ENCODE results near the gene ADGRA3.
A peak's percentile ranks its signal among the peaks of the same experiment; 100 is the strongest.

Gene ADGRA3

DNA sequence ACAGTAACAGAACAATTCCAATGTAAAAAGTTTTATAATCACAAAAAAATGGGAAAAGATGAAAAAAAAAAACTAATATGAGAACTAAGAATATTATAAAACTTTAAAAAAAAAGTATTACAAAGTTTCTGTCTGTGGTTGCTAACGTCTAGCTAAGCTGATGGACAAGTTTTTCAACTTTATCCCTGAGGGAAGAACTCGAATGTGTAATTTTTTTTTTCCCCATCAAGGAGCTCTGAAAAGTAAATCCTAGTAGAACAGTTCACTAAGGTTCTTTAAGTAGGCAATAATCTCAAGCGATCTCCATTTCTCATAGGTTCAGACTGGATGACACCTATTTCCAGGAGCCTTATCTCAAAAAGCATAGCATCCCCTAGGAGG, 14.2 kb downstream of the ADGRA3 start:
- TF ChIP-seq TAF1 (IDR thresholded peaks at IDR 0.05; ENCODE audit: low read depth) = no peak
- TF ChIP-seq, protein P1, sequence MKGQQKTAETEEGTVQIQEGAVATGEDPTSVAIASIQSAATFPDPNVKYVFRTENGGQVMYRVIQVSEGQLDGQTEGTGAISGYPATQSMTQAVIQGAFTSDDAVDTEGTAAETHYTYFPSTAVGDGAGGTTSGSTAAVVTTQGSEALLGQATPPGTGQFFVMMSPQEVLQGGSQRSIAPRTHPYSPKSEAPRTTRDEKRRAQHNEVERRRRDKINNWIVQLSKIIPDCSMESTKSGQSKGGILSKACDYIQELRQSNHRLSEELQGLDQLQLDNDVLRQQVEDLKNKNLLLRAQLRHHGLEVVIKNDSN (IDR thresholded peaks at IDR 0.05) = no peak
- TF ChIP-seq ZBTB7A (IDR thresholded peaks at IDR 0.05; ENCODE audit: low read depth) = no peak
- no peak for TF ChIP-seq CREB1 (IDR thresholded peaks at IDR 0.05; ENCODE audit: low read depth)
- TF ChIP-seq EGR1 (IDR thresholded peaks at IDR 0.05) = no peak
- TF ChIP-seq NFIC (IDR thresholded peaks at IDR 0.05) = no peak
- no peak for TF ChIP-seq TEAD4 (IDR thresholded peaks at IDR 0.05)
- no peak for TF ChIP-seq TCF12 (IDR thresholded peaks at IDR 0.05; ENCODE audit: low read depth)
- TF ChIP-seq EP300 (IDR thresholded peaks at IDR 0.05; ENCODE audit: borderline replicate concordance) = no peak

DNA sequence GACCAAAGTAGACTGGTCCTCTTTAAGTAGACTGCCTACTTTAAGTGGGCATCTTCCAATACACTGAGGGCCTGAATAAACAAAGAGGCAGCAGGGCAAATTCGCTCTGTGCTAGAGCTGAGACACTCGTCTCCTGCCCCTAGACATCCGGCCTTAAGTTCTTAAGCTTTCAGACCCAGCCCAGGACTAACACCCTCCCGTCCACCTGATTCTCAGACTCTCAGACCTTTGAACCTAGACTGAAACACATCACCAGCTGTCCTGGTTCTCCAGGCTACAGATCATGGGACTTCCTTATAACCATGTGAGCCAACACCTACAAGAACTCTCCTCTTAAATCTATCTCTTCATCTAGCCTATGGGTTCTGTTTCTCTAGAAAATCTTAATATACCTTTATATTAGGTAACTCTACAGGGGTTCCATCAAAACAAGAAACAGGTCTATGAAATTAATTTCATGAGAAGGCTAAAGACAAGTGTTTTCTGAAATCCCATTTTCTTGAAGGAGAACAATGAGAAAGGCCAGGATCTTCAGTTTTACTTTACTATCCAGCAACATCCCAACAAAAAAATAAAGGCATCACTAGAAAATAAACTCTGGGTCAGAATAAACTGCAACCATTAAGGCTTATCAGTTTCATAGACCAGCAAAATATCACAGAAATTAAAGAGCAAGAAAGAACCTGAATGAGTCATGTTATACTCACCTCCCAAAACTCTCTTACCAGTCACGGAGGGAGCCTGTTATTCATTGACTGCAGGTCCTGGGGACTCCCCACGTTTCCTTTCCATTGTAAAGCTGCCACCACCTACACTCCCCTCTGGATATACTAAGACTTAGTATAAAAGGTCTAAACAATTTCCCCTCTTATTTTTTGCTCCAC, 14.8 kb downstream of the ADGRA3 start:
- TF ChIP-seq YY1 (IDR thresholded peaks at IDR 0.05; ENCODE audit: low read depth) = no peak
- no peak for TF ChIP-seq CREB1 (IDR thresholded peaks at IDR 0.05; ENCODE audit: low read depth)
- TF ChIP-seq CEBPB (IDR thresholded peaks at IDR 0.05) = no peak
- TF ChIP-seq, protein P2, sequence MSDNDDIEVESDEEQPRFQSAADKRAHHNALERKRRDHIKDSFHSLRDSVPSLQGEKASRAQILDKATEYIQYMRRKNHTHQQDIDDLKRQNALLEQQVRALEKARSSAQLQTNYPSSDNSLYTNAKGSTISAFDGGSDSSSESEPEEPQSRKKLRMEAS (IDR thresholded peaks at IDR 0.05) = no peak
- TF ChIP-seq EP300 (IDR thresholded peaks at IDR 0.05; ENCODE audit: borderline replicate concordance) = no peak
- no peak for TF ChIP-seq FOXM1 (IDR thresholded peaks at IDR 0.05; ENCODE audit: borderline replicate concordance, low read depth)
- no peak for TF ChIP-seq RAD21 (IDR thresholded peaks at IDR 0.05; ENCODE audit: low read depth)
- no peak for TF ChIP-seq TCF12 (IDR thresholded peaks at IDR 0.05; ENCODE audit: low read depth)
- TF ChIP-seq, protein P3, sequence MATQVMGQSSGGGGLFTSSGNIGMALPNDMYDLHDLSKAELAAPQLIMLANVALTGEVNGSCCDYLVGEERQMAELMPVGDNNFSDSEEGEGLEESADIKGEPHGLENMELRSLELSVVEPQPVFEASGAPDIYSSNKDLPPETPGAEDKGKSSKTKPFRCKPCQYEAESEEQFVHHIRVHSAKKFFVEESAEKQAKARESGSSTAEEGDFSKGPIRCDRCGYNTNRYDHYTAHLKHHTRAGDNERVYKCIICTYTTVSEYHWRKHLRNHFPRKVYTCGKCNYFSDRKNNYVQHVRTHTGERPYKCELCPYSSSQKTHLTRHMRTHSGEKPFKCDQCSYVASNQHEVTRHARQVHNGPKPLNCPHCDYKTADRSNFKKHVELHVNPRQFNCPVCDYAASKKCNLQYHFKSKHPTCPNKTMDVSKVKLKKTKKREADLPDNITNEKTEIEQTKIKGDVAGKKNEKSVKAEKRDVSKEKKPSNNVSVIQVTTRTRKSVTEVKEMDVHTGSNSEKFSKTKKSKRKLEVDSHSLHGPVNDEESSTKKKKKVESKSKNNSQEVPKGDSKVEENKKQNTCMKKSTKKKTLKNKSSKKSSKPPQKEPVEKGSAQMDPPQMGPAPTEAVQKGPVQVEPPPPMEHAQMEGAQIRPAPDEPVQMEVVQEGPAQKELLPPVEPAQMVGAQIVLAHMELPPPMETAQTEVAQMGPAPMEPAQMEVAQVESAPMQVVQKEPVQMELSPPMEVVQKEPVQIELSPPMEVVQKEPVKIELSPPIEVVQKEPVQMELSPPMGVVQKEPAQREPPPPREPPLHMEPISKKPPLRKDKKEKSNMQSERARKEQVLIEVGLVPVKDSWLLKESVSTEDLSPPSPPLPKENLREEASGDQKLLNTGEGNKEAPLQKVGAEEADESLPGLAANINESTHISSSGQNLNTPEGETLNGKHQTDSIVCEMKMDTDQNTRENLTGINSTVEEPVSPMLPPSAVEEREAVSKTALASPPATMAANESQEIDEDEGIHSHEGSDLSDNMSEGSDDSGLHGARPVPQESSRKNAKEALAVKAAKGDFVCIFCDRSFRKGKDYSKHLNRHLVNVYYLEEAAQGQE (IDR thresholded peaks at IDR 0.05; ENCODE audit: low read depth) = no peak
- TF ChIP-seq TEAD4 (IDR thresholded peaks at IDR 0.05) = no peak
- no peak for TF ChIP-seq NFIC (IDR thresholded peaks at IDR 0.05)

DNA sequence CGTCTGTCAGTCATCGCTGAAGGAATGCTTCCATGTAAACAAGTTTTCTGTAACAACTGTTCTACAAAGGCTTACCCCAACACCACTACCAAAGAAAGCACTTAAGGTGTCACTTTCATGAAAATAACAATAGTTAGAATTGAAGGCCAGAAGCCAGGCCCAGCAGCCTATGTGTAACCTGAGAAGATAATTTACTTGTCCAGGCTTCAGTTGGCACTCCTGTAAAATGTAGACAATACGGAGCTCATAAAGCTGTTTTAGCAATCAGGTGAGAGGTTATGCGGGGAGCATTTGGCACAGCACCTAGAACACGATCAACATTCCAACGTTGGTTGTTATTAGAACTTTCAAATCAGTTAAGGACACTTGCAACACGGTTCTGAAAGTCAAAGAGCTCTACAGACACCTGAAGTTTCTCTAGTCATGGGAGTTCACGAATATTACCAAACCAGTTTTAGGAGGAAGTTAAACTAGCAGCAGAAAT, 15.7 kb downstream of the ADGRA3 start:
- TF ChIP-seq EGR1 (IDR thresholded peaks at IDR 0.05) = no peak
- peak; percentile 71 for TF ChIP-seq TEAD4 (IDR thresholded peaks at IDR 0.05)
- peak; percentile 88 for TF ChIP-seq NFIC (IDR thresholded peaks at IDR 0.05)
- TF ChIP-seq RAD21 (IDR thresholded peaks at IDR 0.05; ENCODE audit: low read depth) = no peak
- peak; percentile 44; the same call in 1 of the 2 replicates for TF ChIP-seq TCF12 (IDR thresholded peaks at IDR 0.05; ENCODE audit: low read depth)
- peak; percentile 50; the same call in 1 of the 2 replicates for TF ChIP-seq EP300 (IDR thresholded peaks at IDR 0.05; ENCODE audit: borderline replicate concordance)
- 0 out of 2 replicates have a peak, but pooled peaks have one; percentile 27 for TF ChIP-seq CEBPB (IDR thresholded peaks at IDR 0.05)
- TF ChIP-seq FOXM1 (IDR thresholded peaks at IDR 0.05; ENCODE audit: borderline replicate concordance, low read depth) = no peak

DNA sequence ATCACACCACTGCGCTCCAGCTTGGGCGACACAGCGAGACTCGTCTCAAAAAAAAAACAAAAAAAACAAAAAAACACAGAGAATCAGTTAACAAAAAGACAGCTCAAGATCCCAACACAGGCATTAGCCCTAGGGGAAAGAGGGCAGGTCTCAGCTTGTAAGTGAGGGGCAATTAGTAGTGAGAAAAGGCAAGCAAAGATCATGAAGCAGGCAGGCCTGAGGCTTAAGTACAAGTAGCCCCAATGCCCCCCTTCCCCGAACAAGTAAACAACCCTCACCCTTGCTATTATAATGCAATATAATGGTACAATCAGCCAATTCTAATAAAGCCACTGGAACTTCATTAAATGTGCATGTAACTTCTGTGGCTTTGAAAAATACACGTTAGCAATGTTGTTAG, 17.0 kb downstream of the ADGRA3 start:
- TF ChIP-seq YY1 (IDR thresholded peaks at IDR 0.05; ENCODE audit: low read depth) (no peak), TEAD4 (IDR thresholded peaks at IDR 0.05) (no peak), EGR1 (IDR thresholded peaks at IDR 0.05) (no peak), CREB1 (IDR thresholded peaks at IDR 0.05; ENCODE audit: low read depth) (no peak), TAF1 (IDR thresholded peaks at IDR 0.05; ENCODE audit: low read depth) (no peak), RAD21 (IDR thresholded peaks at IDR 0.05; ENCODE audit: low read depth) (no peak), TCF12 (IDR thresholded peaks at IDR 0.05; ENCODE audit: low read depth) (no peak), NFIC (IDR thresholded peaks at IDR 0.05) (no peak), ZBTB7A (IDR thresholded peaks at IDR 0.05; ENCODE audit: low read depth) (no peak), EP300 (IDR thresholded peaks at IDR 0.05; ENCODE audit: borderline replicate concordance) (no peak), FOXM1 (IDR thresholded peaks at IDR 0.05; ENCODE audit: borderline replicate concordance, low read depth) (no peak)
- TF ChIP-seq, protein P3 (IDR thresholded peaks at IDR 0.05; ENCODE audit: low read depth) = no peak
- TF ChIP-seq, protein P2 (IDR thresholded peaks at IDR 0.05) = no peak
- TF ChIP-seq, protein P1 (IDR thresholded peaks at IDR 0.05) = no peak

DNA sequence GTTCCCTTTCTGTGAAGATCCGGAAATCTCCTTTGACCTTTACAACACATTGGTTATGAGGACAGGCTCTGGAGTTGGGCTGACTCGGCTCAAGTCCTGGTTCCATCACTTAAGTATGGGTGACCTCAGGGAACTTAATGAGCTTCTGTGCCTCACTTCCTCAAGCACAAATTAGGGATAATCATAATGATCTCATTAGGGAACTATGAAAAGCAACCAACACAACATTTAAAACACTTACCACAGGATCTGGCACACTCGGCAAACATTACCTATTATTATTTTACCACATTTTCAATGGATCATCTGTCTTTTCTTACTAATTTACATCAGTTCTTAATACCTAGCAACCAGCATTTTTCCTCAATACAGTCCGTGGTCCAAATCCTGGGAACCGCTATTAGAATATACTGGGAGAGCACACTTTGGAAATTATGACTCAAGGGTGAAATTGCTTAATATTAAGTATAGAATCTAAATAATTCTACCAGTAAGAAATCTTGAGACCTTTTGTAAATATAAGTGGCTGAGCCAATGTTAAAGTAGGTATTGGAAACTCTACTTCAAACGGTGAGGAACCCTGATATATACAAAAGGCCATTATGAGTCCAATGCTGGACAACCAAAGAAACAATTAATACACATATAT, 19.6 kb downstream of the ADGRA3 start:
- TF ChIP-seq, protein P2 (IDR thresholded peaks at IDR 0.05) = no peak
- TF ChIP-seq EP300 (IDR thresholded peaks at IDR 0.05; ENCODE audit: borderline replicate concordance) (no peak), CREB1 (IDR thresholded peaks at IDR 0.05; ENCODE audit: low read depth) (no peak), FOXM1 (IDR thresholded peaks at IDR 0.05; ENCODE audit: borderline replicate concordance, low read depth) (no peak), TCF12 (IDR thresholded peaks at IDR 0.05; ENCODE audit: low read depth) (no peak), YY1 (IDR thresholded peaks at IDR 0.05; ENCODE audit: low read depth) (no peak)

Data from Ishikawa (cell line).